Mammary epithelial cell (primary cell): ENCODE data around the gene FBXO30.

ENCODE experiments used
- EZH2 ChIP-seq: IDR thresholded peaks from 2 replicates; pipeline ENCODE4 v1.6.1; 2012; ENCODE audit warnings: low read length, inconsistent platforms, borderline replicate concordance
- TF ChIP-seq, protein P1 (sequence below), 2 donors: IDR thresholded peaks in 1 of 2; conservative IDR thresholded peaks in 1 of 2; 2 replicates each; pipeline ENCODE4 v1.5.1; 2011 to 2012; ENCODE audit warnings: inconsistent platforms in 2 of 2, low read length in 2 of 2, mild to moderate bottlenecking in 2 of 2, control low read depth in 1 of 2, low read depth in 1 of 2; ENCODE audit not compliant: insufficient read depth in 1 of 2; ENCODE audit errors: extremely low read depth in 1 of 2

DNA sequence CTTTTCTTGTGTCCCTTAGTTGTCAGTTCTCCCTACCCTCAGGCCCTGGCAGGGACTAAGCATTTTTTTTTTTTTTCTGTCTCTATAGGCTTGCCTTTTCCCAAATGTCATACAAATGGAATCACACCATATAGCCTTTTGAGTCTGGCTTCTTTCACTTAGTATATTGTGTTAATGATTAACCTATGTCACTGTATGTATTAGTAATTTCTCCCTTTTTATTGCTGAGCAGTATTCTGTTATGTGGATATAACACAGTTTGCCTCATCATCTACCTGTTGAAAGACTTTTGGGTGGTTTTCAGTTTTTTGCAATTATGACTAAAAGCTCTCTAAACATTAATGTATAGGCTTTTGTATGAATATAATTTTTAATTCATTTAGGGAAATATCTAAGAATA is 16.0 kb upstream of the FBXO30 start:
- TF ChIP-seq, protein P1, sequence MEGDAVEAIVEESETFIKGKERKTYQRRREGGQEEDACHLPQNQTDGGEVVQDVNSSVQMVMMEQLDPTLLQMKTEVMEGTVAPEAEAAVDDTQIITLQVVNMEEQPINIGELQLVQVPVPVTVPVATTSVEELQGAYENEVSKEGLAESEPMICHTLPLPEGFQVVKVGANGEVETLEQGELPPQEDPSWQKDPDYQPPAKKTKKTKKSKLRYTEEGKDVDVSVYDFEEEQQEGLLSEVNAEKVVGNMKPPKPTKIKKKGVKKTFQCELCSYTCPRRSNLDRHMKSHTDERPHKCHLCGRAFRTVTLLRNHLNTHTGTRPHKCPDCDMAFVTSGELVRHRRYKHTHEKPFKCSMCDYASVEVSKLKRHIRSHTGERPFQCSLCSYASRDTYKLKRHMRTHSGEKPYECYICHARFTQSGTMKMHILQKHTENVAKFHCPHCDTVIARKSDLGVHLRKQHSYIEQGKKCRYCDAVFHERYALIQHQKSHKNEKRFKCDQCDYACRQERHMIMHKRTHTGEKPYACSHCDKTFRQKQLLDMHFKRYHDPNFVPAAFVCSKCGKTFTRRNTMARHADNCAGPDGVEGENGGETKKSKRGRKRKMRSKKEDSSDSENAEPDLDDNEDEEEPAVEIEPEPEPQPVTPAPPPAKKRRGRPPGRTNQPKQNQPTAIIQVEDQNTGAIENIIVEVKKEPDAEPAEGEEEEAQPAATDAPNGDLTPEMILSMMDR (conservative IDR thresholded peaks at IDR 0.05 in 1 of 2, IDR thresholded peaks at IDR 0.05 in 1 of 2; ENCODE audit: extremely low read depth in 1 of 2, insufficient read depth in 1 of 2, low read depth in 1 of 2, low read length in 2 of 2), result no peak
- TF ChIP-seq EZH2, result no peak
